ENCODE results near the gene CPD. TPM values are rescaled to one million over a fixed set of nuclear protein-coding genes. Genes with fewer than 3 reads are reported as not detected.

CPD gene
- total and polyA plus RNA-seq, 2 of the 13 experiments (the other 11 are each of a cell fraction or from before 2014, with no cell fraction given) = 46.1 to 72.3 TPM

DNA sequence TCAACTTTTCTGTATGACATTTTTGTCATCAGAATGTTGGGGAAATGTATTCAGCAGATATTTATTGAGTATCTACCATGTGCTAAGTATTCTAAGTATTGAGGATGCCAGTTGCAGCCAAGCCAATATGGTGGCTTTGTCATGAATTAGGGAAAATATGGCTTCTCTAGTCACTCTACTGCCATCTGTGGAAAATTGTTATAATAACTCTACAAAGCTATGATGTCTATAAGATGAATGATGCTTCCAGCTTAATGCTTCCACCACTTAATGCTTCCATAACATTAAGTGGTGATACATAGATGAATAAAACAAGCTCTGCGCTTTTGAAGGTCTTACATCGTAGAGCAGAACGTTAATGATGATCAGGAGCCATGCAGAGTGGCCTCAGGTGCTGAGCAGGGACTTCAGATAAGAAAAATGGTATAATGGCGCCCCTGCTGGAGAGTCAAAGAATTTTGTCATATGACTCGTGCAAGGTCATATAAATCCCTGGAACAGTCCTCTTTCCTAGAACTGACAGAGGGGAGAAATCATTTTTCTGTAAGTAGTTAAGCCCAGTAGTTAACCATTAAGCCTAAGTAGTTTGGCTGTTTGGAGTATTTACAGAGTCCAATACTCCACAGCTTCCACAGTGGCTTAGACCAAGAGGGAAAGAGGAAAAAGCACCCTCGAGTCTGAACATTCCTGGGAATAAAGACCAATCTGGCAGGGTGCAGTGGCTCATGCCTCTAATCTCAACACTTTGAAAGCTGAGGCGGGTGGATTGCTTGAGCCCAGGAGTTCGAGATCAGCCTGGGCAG, 42.2 kb upstream of the CPD start (continued):
- TF ChIP-seq ZBTB4 (CRISPR knock-in tag; IDR thresholded peaks at IDR 0.05; ENCODE audit: borderline replicate concordance) (no peak), MYC (CRISPR knock-in tag; IDR thresholded peaks at IDR 0.05; ENCODE audit: borderline replicate concordance) (no peak), CREB3 (CRISPR knock-in tag; IDR thresholded peaks at IDR 0.05) (0 out of 2 replicates have a peak, but pooled peaks have one; percentile 47), ZNF564 (CRISPR knock-in tag; IDR thresholded peaks at IDR 0.05) (no peak; the same call in 1 of the 2 replicates), FOXK1 (CRISPR knock-in tag; IDR thresholded peaks at IDR 0.05; ENCODE audit: borderline replicate concordance, low read depth) (peak; percentile 48; the same call in 1 of the 2 replicates), ZNF776 (CRISPR knock-in tag; IDR thresholded peaks at IDR 0.05) (no peak), ZFP36L1 (CRISPR knock-in tag; IDR thresholded peaks at IDR 0.05) (no peak), ASH2L (IDR thresholded peaks at IDR 0.05; ENCODE audit: insufficient read length, low read depth, low read length) (no peak), PAWR (CRISPR knock-in tag; IDR thresholded peaks at IDR 0.05; ENCODE audit: borderline replicate concordance) (no peak), RXRA (CRISPR knock-in tag; IDR thresholded peaks at IDR 0.05) (no peak), JUND (CRISPR knock-in tag; IDR thresholded peaks at IDR 0.05) (no peak), ZNF292 (CRISPR knock-in tag; IDR thresholded peaks at IDR 0.05; ENCODE audit: borderline replicate concordance, low read depth) (peak; percentile 51; the same call in 1 of the 2 replicates), CREB1 (IDR thresholded peaks at IDR 0.05) (peak; percentile 71), CREB1 (CRISPR knock-in tag; IDR thresholded peaks at IDR 0.05) (no peak), DBP (CRISPR knock-in tag; IDR thresholded peaks at IDR 0.05; ENCODE audit: not compliant biosample characterization) (no peak)
- TF ChIP-seq, protein P1, sequence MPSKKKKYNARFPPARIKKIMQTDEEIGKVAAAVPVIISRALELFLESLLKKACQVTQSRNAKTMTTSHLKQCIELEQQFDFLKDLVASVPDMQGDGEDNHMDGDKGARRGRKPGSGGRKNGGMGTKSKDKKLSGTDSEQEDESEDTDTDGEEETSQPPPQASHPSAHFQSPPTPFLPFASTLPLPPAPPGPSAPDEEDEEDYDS (CRISPR knock-in tag; IDR thresholded peaks at IDR 0.05) = peak; percentile 85
- TF ChIP-seq, protein P2, sequence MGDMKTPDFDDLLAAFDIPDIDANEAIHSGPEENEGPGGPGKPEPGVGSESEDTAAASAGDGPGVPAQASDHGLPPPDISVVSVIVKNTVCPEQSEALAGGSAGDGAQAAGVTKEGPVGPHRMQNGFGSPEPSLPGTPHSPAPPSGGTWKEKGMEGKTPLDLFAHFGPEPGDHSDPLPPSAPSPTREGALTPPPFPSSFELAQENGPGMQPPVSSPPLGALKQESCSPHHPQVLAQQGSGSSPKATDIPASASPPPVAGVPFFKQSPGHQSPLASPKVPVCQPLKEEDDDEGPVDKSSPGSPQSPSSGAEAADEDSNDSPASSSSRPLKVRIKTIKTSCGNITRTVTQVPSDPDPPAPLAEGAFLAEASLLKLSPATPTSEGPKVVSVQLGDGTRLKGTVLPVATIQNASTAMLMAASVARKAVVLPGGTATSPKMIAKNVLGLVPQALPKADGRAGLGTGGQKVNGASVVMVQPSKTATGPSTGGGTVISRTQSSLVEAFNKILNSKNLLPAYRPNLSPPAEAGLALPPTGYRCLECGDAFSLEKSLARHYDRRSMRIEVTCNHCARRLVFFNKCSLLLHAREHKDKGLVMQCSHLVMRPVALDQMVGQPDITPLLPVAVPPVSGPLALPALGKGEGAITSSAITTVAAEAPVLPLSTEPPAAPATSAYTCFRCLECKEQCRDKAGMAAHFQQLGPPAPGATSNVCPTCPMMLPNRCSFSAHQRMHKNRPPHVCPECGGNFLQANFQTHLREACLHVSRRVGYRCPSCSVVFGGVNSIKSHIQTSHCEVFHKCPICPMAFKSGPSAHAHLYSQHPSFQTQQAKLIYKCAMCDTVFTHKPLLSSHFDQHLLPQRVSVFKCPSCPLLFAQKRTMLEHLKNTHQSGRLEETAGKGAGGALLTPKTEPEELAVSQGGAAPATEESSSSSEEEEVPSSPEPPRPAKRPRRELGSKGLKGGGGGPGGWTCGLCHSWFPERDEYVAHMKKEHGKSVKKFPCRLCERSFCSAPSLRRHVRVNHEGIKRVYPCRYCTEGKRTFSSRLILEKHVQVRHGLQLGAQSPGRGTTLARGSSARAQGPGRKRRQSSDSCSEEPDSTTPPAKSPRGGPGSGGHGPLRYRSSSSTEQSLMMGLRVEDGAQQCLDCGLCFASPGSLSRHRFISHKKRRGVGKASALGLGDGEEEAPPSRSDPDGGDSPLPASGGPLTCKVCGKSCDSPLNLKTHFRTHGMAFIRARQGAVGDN (CRISPR knock-in tag; IDR thresholded peaks at IDR 0.05) = no peak
- TF ChIP-seq, protein P3, sequence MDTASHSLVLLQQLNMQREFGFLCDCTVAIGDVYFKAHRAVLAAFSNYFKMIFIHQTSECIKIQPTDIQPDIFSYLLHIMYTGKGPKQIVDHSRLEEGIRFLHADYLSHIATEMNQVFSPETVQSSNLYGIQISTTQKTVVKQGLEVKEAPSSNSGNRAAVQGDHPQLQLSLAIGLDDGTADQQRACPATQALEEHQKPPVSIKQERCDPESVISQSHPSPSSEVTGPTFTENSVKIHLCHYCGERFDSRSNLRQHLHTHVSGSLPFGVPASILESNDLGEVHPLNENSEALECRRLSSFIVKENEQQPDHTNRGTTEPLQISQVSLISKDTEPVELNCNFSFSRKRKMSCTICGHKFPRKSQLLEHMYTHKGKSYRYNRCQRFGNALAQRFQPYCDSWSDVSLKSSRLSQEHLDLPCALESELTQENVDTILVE (CRISPR knock-in tag; IDR thresholded peaks at IDR 0.05) = peak; percentile 37
